Measurements from ENCODE around the gene VDAC1.

VDAC1 gene

GRCh38 chr5:133924221-133924920, 80.4 kb downstream of the VDAC1 start:
- no peak for DNase-seq

GRCh38 chr5:133921979-133922378, 82.8 kb downstream of the VDAC1 start:
- no peak for DNase-seq

Measured in OCI-M1 (cell line).